Natural killer cell treated with Interleukin-12 subunit alpha and Interleukin-12 subunit beta and Interleukin-15 and Interleukin-18, amount 100 ng/mL, for 72 hours (primary cell): ENCODE results near the gene OR2T8. TPM values are rescaled to one million over a fixed set of nuclear protein-coding genes. Genes with fewer than 3 reads are reported as not detected.

Experiments
- total RNA-seq, 2 donors: library from RNA; stranded (reverse); gene quantifications; one replicate each; pipeline ENCODE4 v1.2.3, GENCODE V29; 2022

Gene OR2T8
- total RNA-seq, 2 donors from 2014 or later, result not detected

Other genes starting within 250 kb of the OR2T8 start
- not detected for gene OR13G1, start 240.5 kb upstream of the OR2T8 start, total RNA-seq
- gene OR6F1, start 203.6 kb upstream of the OR2T8 start, total RNA-seq, result not detected
- gene OR14K1, start 181.6 kb upstream of the OR2T8 start, total RNA-seq, result not detected
- not detected for gene OR14A2, start 172.1 kb upstream of the OR2T8 start, total RNA-seq
- not detected for gene OR1C1, start 159.7 kb upstream of the OR2T8 start, total RNA-seq
- gene OR14A16, start 96.1 kb upstream of the OR2T8 start, total RNA-seq, result not detected
- not detected for gene OR11L1, start 78.4 kb upstream of the OR2T8 start, total RNA-seq
- under 1 TPM; 0.39 to 0.50 TPM for gene TRIM58, start 63.1 kb upstream of the OR2T8 start, total RNA-seq
- gene OR2W3, start 24.7 kb upstream of the OR2T8 start, total RNA-seq, result under 1 TPM; 0.31 to 0.47 TPM
- not detected for gene OR2AJ1, start 4.6 kb downstream of the OR2T8 start, total RNA-seq
- under 1 TPM in 1 of 2 donors, not detected in 1; 0.47 TPM for gene OR2L8, start 28.6 kb downstream of the OR2T8 start, total RNA-seq
- gene OR2AK2, start 45.0 kb downstream of the OR2T8 start, total RNA-seq, result not detected
- not detected for gene OR2L5, start 93.4 kb downstream of the OR2T8 start, total RNA-seq
- gene OR2L2, start 109.8 kb downstream of the OR2T8 start, total RNA-seq, result under 1 TPM; 0.12 to 0.17 TPM
- not detected for gene OR2L3, start 126.6 kb downstream of the OR2T8 start, total RNA-seq
- gene OR2L13, start 174.9 kb downstream of the OR2T8 start, total RNA-seq, result not detected
- gene OR2M5, start 224.9 kb downstream of the OR2T8 start, total RNA-seq, result not detected